HepG2 (cell line): ENCODE data around the gene LAMA5. TPM values are rescaled to one million over a fixed set of nuclear protein-coding genes. Genes with fewer than 3 reads are reported as not detected.

Source experiments
- ATF7 ChIP-seq, 2 experiments: fragments of 450-650 bp in 1 of 2; sonication (generic) in 1 of 2; formaldehyde crosslinking in 1 of 2; IDR thresholded peaks; 2 replicates each; pipeline versions ENCODE4 v1.4.0 to v1.6.1; 2016 to 2020; ENCODE audit warnings: antibody characterized with exemption in 1 of 2, mild to moderate bottlenecking in 1 of 2, missing genetic modification reagents in 1 of 2
- DNMT3B ChIP-seq: conservative IDR thresholded peaks from 2 replicates; pipeline ENCODE4 v1.6.1; 2016; ENCODE audit warnings: missing biosample characterization, control low read depth
- SATB2 ChIP-seq: sonication (generic); formaldehyde crosslinking; IDR thresholded peaks from 2 replicates; pipeline ENCODE4 v1.5.0; 2020; ENCODE audit warnings: missing genetic modification reagents
- SMAD9 ChIP-seq: sonication (generic); formaldehyde crosslinking; IDR thresholded peaks from 2 replicates; pipeline ENCODE4 v1.5.1; 2020; ENCODE audit warnings: mild to moderate bottlenecking, missing genetic modification reagents
- ZBTB3 ChIP-seq: sonication (generic); formaldehyde crosslinking; IDR thresholded peaks from 2 replicates; pipeline ENCODE4 v1.4.0; 2020; ENCODE audit warnings: low read depth, mild to moderate bottlenecking, moderate library complexity, missing genetic modification reagents, borderline replicate concordance
- ZBTB7A ChIP-seq: sonication (generic); formaldehyde crosslinking; IDR thresholded peaks from 2 replicates; pipeline ENCODE4 v1.8.0; 2022; ENCODE audit warnings: mild to moderate bottlenecking, missing genetic modification reagents
- ZIK1 ChIP-seq: sonication (generic); formaldehyde crosslinking; IDR thresholded peaks from 2 replicates; pipeline ENCODE4 v1.5.0; 2020; ENCODE audit warnings: mild to moderate bottlenecking, low read depth, missing genetic modification reagents, borderline replicate concordance
- ZNF234 ChIP-seq: sonication (generic); formaldehyde crosslinking; conservative IDR thresholded peaks from 2 replicates; pipeline ENCODE4 v1.5.1; 2020; ENCODE audit warnings: mild to moderate bottlenecking, missing genetic modification reagents
- ZZZ3 ChIP-seq: sonication (generic); formaldehyde crosslinking; IDR thresholded peaks from 2 replicates; pipeline ENCODE4 v1.4.0; 2020; ENCODE audit warnings: missing genetic modification reagents, mild to moderate bottlenecking, borderline replicate concordance
- polyA plus RNA-seq, 8 experiments: library from polyadenylated mRNA; depleted of rRNA in 3 of 8; stranded (reverse) in 7 of 8; unstranded in 1 of 8; fragments of >200 nt; fragmentation: Illumina TruSeq in 4 of 8; extraction: Trizol in 4 of 8; gene quantifications; 2 replicates each; pipeline versions ENCODE4 v1.2.1 to v1.2.3, GENCODE V29; 2011 to 2016; ENCODE audit warnings: low read depth in 4 of 8, missing spikeins in 1 of 8, mixed read lengths in 1 of 8; ENCODE audit not compliant: insufficient read depth in 1 of 8
- total RNA-seq, 5 experiments: library from RNA; depleted of rRNA; stranded (reverse); fragments of >200 nt; fragmentation: Illumina TruSeq; extraction: Trizol; gene quantifications; 2 replicates each; pipeline ENCODE4 v1.2.3, GENCODE V29; 2016; ENCODE audit warnings: low read depth in 1 of 5
- TF ChIP-seq, protein P1 (sequence below): sonication (generic); formaldehyde crosslinking; IDR thresholded peaks from 2 replicates; pipeline ENCODE4 v1.4.0; 2020; ENCODE audit warnings: mild to moderate bottlenecking, missing genetic modification reagents
- TF ChIP-seq, protein P2 (sequence below): sonication (generic); formaldehyde crosslinking; IDR thresholded peaks from 2 replicates; pipeline ENCODE4 v1.4.0; 2020; ENCODE audit warnings: missing genetic modification reagents, borderline replicate concordance
- TF ChIP-seq, protein P3 (sequence below): sonication (generic); formaldehyde crosslinking; IDR thresholded peaks from 2 replicates; pipeline ENCODE4 v1.5.1; 2020; ENCODE audit warnings: mild to moderate bottlenecking, missing genetic modification reagents, borderline replicate concordance

LAMA5 gene
- total and polyA plus RNA-seq, 2 of the 13 experiments (the other 11 are each of a cell fraction or from before 2014, with no cell fraction given), result 21.0 to 44.7 TPM

- TF ChIP-seq, protein P1, sequence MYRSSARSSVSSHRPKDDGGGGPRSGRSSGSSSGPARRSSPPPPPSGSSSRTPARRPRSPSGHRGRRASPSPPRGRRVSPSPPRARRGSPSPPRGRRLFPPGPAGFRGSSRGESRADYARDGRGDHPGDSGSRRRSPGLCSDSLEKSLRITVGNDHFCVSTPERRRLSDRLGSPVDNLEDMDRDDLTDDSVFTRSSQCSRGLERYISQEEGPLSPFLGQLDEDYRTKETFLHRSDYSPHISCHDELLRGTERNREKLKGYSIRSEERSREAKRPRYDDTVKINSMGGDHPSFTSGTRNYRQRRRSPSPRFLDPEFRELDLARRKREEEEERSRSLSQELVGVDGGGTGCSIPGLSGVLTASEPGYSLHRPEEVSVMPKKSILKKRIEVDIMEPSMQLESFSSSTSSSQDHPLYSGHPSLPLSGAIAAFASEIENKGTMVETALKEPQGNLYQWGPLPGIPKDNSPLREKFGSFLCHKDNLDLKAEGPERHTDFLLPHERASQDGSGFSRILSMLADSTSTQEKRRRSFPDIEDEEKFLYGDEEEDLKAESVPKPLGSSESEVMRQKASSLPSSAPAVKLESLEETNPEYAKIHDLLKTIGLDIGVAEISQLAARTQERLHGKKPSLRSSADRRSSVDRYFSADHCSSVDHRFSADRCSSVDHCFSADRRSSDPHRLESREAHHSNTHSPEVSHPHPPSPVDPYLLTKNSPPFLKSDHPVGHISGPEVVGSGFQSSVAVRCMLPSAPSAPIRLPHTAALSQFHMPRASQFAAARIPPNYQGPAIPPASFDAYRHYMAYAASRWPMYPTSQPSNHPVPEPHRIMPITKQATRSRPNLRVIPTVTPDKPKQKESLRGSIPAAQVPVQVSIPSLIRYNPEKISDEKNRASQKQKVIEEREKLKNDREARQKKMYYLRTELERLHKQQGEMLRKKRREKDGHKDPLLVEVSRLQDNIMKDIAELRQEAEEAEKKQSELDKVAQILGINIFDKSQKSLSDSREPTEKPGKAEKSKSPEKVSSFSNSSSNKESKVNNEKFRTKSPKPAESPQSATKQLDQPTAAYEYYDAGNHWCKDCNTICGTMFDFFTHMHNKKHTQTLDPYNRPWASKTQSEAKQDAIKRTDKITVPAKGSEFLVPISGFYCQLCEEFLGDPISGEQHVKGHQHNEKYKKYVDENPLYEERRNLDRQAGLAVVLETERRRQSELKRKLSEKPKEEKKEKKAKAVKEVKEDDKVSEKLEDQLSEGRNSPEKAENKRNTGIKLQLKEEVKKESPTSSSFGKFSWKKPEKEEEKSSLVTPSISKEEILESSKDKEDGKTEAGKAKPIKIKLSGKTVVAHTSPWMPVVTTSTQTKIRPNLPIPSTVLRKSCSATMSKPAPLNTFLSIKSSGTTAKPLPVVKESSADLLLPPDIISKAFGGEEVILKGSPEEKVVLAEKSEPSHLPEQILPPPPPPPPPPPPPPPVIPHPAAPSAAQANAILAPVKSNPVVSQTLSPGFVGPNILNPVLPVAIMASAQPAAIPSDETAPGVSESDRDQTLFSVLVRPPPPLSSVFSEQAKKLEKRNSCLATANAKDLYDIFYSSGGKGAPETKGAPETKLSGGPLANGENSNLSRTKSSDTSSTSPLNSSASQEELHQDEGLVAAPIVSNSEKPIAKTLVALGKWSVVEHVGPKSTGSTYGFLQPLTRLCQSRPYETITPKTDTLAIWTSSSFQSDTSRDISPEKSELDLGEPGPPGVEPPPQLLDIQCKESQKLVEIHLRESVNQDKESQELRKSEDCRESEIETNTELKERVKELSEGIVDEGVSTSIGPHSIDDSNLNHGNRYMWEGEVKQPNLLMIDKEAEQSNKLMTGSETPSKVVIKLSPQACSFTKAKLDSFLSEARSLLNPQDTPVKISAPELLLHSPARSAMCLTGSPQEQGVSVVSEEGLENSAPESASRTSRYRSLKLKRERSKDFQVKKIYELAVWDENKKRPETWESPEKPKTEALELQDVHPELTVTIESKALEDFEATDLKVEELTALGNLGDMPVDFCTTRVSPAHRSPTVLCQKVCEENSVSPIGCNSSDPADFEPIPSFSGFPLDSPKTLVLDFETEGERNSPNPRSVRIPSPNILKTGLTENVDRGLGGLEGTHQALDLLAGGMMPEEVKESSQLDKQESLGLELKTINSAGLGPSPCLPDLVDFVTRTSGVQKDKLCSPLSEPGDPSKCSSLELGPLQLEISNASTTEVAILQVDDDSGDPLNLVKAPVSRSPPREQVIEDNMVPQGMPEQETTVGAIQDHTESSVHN (CRISPR knock-in tag), result no peak
- TF ChIP-seq, protein P2, sequence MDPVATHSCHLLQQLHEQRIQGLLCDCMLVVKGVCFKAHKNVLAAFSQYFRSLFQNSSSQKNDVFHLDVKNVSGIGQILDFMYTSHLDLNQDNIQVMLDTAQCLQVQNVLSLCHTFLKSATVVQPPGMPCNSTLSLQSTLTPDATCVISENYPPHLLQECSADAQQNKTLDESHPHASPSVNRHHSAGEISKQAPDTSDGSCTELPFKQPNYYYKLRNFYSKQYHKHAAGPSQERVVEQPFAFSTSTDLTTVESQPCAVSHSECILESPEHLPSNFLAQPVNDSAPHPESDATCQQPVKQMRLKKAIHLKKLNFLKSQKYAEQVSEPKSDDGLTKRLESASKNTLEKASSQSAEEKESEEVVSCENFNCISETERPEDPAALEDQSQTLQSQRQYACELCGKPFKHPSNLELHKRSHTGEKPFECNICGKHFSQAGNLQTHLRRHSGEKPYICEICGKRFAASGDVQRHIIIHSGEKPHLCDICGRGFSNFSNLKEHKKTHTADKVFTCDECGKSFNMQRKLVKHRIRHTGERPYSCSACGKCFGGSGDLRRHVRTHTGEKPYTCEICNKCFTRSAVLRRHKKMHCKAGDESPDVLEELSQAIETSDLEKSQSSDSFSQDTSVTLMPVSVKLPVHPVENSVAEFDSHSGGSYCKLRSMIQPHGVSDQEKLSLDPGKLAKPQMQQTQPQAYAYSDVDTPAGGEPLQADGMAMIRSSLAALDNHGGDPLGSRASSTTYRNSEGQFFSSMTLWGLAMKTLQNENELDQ (CRISPR knock-in tag), result no peak
- no peak for TF ChIP-seq ZZZ3 (CRISPR knock-in tag)
- TF ChIP-seq SMAD9 (CRISPR knock-in tag), result no peak
- no peak for TF ChIP-seq DNMT3B (CRISPR knock-in tag)
- no peak for TF ChIP-seq ZIK1
- TF ChIP-seq ZBTB3, result no peak
- TF ChIP-seq ATF7 (IDR thresholded peaks at IDR 0.05), result no peak
- TF ChIP-seq ATF7 (CRISPR knock-in tag; IDR thresholded peaks at IDR 0.05), result no peak; the same call in 1 of the 2 replicates
- TF ChIP-seq, protein P3, sequence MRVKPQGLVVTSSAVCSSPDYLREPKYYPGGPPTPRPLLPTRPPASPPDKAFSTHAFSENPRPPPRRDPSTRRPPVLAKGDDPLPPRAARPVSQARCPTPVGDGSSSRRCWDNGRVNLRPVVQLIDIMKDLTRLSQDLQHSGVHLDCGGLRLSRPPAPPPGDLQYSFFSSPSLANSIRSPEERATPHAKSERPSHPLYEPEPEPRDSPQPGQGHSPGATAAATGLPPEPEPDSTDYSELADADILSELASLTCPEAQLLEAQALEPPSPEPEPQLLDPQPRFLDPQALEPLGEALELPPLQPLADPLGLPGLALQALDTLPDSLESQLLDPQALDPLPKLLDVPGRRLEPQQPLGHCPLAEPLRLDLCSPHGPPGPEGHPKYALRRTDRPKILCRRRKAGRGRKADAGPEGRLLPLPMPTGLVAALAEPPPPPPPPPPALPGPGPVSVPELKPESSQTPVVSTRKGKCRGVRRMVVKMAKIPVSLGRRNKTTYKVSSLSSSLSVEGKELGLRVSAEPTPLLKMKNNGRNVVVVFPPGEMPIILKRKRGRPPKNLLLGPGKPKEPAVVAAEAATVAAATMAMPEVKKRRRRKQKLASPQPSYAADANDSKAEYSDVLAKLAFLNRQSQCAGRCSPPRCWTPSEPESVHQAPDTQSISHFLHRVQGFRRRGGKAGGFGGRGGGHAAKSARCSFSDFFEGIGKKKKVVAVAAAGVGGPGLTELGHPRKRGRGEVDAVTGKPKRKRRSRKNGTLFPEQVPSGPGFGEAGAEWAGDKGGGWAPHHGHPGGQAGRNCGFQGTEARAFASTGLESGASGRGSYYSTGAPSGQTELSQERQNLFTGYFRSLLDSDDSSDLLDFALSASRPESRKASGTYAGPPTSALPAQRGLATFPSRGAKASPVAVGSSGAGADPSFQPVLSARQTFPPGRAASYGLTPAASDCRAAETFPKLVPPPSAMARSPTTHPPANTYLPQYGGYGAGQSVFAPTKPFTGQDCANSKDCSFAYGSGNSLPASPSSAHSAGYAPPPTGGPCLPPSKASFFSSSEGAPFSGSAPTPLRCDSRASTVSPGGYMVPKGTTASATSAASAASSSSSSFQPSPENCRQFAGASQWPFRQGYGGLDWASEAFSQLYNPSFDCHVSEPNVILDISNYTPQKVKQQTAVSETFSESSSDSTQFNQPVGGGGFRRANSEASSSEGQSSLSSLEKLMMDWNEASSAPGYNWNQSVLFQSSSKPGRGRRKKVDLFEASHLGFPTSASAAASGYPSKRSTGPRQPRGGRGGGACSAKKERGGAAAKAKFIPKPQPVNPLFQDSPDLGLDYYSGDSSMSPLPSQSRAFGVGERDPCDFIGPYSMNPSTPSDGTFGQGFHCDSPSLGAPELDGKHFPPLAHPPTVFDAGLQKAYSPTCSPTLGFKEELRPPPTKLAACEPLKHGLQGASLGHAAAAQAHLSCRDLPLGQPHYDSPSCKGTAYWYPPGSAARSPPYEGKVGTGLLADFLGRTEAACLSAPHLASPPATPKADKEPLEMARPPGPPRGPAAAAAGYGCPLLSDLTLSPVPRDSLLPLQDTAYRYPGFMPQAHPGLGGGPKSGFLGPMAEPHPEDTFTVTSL, result no peak
- TF ChIP-seq ZBTB7A, result no peak
- TF ChIP-seq ZNF234 (CRISPR knock-in tag), result no peak
- no peak for TF ChIP-seq SATB2 (CRISPR knock-in tag)
These were observed 14.2 kb upstream of the LAMA5 start (continued) for GRCh38 chr20:62381202-62381797.
